Body of pancreas (tissue), 4 donors: ENCODE measurements around the gene ADIPOR2.

Source experiments
- POLR2A ChIP-seq, 3 donors: fragments of 450-650 bp; IDR thresholded peaks; one replicate each; pipeline ENCODE4 v1.6.1; 2016; ENCODE audit warnings: antibody characterized with exemption in 3 of 3, mild to moderate bottlenecking in 2 of 3
- TF ChIP-seq, protein P1 (sequence below), 7 experiments: fragments of 450-650 bp in 4 of 7; fragments of 200-600 bp in 3 of 7; sonication (generic) in 3 of 7; IDR thresholded peaks; one replicate each; pipeline ENCODE4 v1.5.1; 2016 to 2019; ENCODE audit warnings: antibody characterized with exemption in 7 of 7

- TF ChIP-seq POLR2A (IDR thresholded peaks at IDR 0.05) = no peak
- TF ChIP-seq, protein P1, sequence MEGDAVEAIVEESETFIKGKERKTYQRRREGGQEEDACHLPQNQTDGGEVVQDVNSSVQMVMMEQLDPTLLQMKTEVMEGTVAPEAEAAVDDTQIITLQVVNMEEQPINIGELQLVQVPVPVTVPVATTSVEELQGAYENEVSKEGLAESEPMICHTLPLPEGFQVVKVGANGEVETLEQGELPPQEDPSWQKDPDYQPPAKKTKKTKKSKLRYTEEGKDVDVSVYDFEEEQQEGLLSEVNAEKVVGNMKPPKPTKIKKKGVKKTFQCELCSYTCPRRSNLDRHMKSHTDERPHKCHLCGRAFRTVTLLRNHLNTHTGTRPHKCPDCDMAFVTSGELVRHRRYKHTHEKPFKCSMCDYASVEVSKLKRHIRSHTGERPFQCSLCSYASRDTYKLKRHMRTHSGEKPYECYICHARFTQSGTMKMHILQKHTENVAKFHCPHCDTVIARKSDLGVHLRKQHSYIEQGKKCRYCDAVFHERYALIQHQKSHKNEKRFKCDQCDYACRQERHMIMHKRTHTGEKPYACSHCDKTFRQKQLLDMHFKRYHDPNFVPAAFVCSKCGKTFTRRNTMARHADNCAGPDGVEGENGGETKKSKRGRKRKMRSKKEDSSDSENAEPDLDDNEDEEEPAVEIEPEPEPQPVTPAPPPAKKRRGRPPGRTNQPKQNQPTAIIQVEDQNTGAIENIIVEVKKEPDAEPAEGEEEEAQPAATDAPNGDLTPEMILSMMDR (IDR thresholded peaks at IDR 0.05) = no peak
These were observed 118.1 kb downstream of the ADIPOR2 start for GRCh38 chr12:1808798-1809480.
